ENCODE results near the gene CNTNAP2.

CNTNAP2 gene

GRCh38 chr7:146417176-146417575 is 300.6 kb downstream of the CNTNAP2 start:
- DNase-seq: no peak

GRCh38 chr7:146423446-146423845 is 306.8 kb downstream of the CNTNAP2 start:
- no peak for DNase-seq

GRCh38 chr7:146424084-146424483 is 307.5 kb downstream of the CNTNAP2 start:
- no peak for DNase-seq

- DNase-seq: no peak
Measured at GRCh38 chr7:146433501-146433900, 316.9 kb downstream of the CNTNAP2 start.

- no peak for DNase-seq
Measured at GRCh38 chr7:146443102-146443501, 326.5 kb downstream of the CNTNAP2 start.

GRCh38 chr7:146449625-146450024 is 333.0 kb downstream of the CNTNAP2 start:
- DNase-seq: no peak

- DNase-seq: no peak
Measured at GRCh38 chr7:146455091-146455655, 338.6 kb downstream of the CNTNAP2 start.

- DNase-seq: peak in 1 of 51 donors; percentile 30
Measured at GRCh38 chr7:146479040-146479439, 362.4 kb downstream of the CNTNAP2 start.

GRCh38 chr7:146486519-146486918 is 369.9 kb downstream of the CNTNAP2 start:
- no peak for DNase-seq

GRCh38 chr7:146492017-146492416 is 375.4 kb downstream of the CNTNAP2 start:
- no peak for DNase-seq

- DNase-seq: no peak
Measured at GRCh38 chr7:146494952-146495596, 378.5 kb downstream of the CNTNAP2 start.

GRCh38 chr7:146496657-146497056 is 380.1 kb downstream of the CNTNAP2 start:
- no peak for DNase-seq

GRCh38 chr7:146499970-146500369 is 383.4 kb downstream of the CNTNAP2 start:
- no peak for DNase-seq

GRCh38 chr7:146503844-146504243 is 387.2 kb downstream of the CNTNAP2 start:
- no peak for DNase-seq

GRCh38 chr7:146510088-146510680 is 393.6 kb downstream of the CNTNAP2 start:
- no peak for DNase-seq

- DNase-seq: no peak
Measured at GRCh38 chr7:146514304-146514703, 397.7 kb downstream of the CNTNAP2 start.

- DNase-seq: no peak
Measured at GRCh38 chr7:146528581-146528980, 412.0 kb downstream of the CNTNAP2 start.

- DNase-seq: no peak
Measured at GRCh38 chr7:146539836-146540235, 423.2 kb downstream of the CNTNAP2 start.

- no peak for DNase-seq
Measured at GRCh38 chr7:146542101-146542500, 425.5 kb downstream of the CNTNAP2 start.

GRCh38 chr7:146544748-146545147 is 428.1 kb downstream of the CNTNAP2 start:
- no peak for DNase-seq

- no peak for DNase-seq
Measured at GRCh38 chr7:146548816-146549215, 432.2 kb downstream of the CNTNAP2 start.

- DNase-seq: no peak
Measured at GRCh38 chr7:146554556-146554955, 438.0 kb downstream of the CNTNAP2 start.

- DNase-seq: no peak
Measured at GRCh38 chr7:146557971-146558469, 441.4 kb downstream of the CNTNAP2 start.
